Subcutaneous abdominal adipose tissue (tissue), 5 donors: ENCODE measurements around the gene WWOX.

Experiments
- H3K27ac ChIP-seq: one replicate; pipeline ENCODE4 v1.7.0; 2013; ENCODE audit warnings: low read depth, mild to moderate bottlenecking, inconsistent platforms, low read length, moderate library complexity
- H3K27me3 ChIP-seq, 5 donors: one replicate each; pipeline ENCODE4 v1.7.0; 2013; ENCODE audit warnings: low read length in 5 of 5, inconsistent platforms in 1 of 5; ENCODE audit not compliant: control insufficient read depth in 5 of 5, insufficient read depth in 4 of 5
- H3K36me3 ChIP-seq, 5 donors: one replicate each; pipeline ENCODE4 v1.7.0; 2013; ENCODE audit warnings: low read length in 5 of 5; ENCODE audit not compliant: control insufficient read depth in 5 of 5, insufficient read depth in 5 of 5
- H3K4me1 ChIP-seq, 5 donors: one replicate each; pipeline ENCODE4 v1.7.0; 2013; ENCODE audit warnings: low read length in 5 of 5, mild to moderate bottlenecking in 3 of 5, moderate library complexity in 1 of 5; ENCODE audit not compliant: control insufficient read depth in 5 of 5, insufficient read depth in 5 of 5
- H3K4me3 ChIP-seq, 5 donors: one replicate each; pipeline ENCODE4 v1.7.0; 2013; ENCODE audit warnings: low read length in 5 of 5, low read depth in 1 of 5
- H3K9ac ChIP-seq, 5 donors: one replicate each; pipeline ENCODE4 v1.7.0; 2013; ENCODE audit warnings: low read length in 5 of 5, mild to moderate bottlenecking in 4 of 5, moderate library complexity in 3 of 5
- H3K9me3 ChIP-seq, 5 donors: one replicate each; pipeline ENCODE4 v1.7.0; 2013; ENCODE audit warnings: low read length in 5 of 5; ENCODE audit not compliant: control insufficient read depth in 5 of 5
- donor health status: healthy.
- donor health status: healthy.
- donor health status: healthy.
- donor health status: healthy.
- donor health status: healthy.

WWOX gene

DNA sequence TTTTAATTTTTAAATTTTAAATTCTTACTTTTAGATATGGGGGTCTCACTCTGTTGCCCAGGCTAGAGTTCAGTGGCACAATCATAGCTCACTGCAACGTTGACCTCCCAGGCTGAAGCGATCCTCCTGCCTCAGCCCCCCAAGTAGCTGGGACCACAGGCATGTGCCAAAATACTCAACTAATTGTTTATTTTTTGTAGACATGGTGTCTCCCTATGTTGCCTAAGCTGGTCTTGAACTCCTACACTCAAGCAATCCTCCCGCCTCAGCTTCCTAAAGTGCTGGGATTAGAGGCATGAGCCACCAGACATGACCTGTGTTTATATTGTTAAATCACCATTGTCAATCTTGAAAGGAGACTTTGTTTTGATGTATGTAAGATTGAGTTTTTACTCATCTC, 332.2 kb downstream of the WWOX start:
- H3K36me3 ChIP-seq, result peaks cover 0 to 15% (median 4%) of the 10 kb centered on the region in 5 donors
- no peaks in the 10 kb centered on the region for H3K9me3 ChIP-seq
- no peak overlapping the region for H3K4me3 ChIP-seq
- no peak overlapping the region for H3K27ac ChIP-seq
- H3K4me1 ChIP-seq, result no peaks in the 10 kb centered on the region
- H3K9ac ChIP-seq, result no peak overlapping the region
- no peaks in the 10 kb centered on the region for H3K27me3 ChIP-seq

DNA sequence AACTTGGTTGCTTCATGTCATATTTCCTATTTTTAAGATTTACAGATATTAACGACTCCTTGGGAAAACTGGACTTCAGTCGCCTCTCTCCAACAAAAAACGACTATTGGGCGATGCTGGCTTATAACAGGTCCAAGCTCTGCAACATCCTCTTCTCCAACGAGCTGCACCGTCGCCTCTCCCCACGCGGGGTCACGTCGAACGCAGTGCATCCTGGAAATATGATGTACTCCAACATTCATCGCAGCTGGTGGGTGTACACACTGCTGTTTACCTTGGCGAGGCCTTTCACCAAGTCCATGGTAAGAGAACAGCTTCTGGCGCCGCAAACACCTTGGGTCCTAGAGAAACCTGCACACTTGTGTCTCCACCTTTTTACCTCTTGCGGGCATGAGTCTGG, 333.0 kb downstream of the WWOX start:
- Histone ChIP-seq H3K36me3 (peaks cover 0 to 15% (median 4%) of the 10 kb centered on the region in 5 donors), H3K4me3 (no peak overlapping the region), H3K4me1 (no peaks in the 10 kb centered on the region), H3K27me3 (no peaks in the 10 kb centered on the region), H3K9ac (no peak overlapping the region), H3K27ac (no peak overlapping the region), H3K9me3 (no peaks in the 10 kb centered on the region)

DNA sequence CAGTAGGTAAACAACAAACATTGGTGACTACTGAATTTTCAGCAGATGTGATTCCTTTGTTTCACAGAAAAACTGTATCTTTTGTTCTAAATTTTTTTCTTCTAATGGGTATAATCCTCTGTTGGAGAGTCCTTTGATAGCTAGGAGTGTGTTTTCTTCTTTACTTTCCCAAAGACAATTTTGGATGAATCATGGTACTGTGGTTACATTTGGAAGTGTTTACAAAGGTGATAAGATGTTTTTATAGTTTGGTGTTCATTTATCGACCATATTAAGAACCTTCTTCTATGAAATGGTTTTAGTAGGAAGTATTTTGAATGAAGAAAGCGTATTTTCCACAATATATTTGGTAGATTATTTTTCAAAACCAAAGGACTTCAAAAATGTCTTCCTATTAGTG, 333.7 kb downstream of the WWOX start:
- H3K36me3 ChIP-seq, result peaks cover 0 to 15% (median 4%) of the 10 kb centered on the region in 5 donors
- H3K4me1 ChIP-seq, result no peaks in the 10 kb centered on the region
- no peak overlapping the region for H3K9ac ChIP-seq
- H3K27me3 ChIP-seq, result no peaks in the 10 kb centered on the region
- H3K9me3 ChIP-seq, result no peaks in the 10 kb centered on the region
- no peak overlapping the region for H3K4me3 ChIP-seq
- H3K27ac ChIP-seq, result no peak overlapping the region

DNA sequence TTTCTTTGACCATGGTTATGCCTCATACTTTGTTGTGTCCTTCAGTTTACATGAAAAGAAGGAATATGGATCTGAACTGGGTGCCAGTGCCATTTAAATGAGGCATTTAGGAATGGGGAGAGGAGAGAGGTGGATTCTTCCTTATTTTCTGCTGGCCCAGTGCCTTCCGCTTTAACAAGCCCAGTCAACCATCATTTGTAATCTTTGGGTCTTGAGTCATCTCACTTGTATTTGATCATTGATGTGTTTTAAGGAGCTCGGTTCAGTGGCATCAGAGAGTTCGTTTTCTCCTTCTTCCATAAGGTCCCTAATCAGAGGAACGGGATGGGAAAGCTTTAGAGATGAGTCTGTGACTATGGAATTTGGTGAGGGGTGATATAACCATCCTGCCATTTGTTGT, 334.9 kb downstream of the WWOX start:
- H3K27ac ChIP-seq, result no peak overlapping the region
- no peak overlapping the region for H3K4me3 ChIP-seq
- peaks cover 0 to 15% (median 4%) of the 10 kb centered on the region in 5 donors for H3K36me3 ChIP-seq
- no peak overlapping the region for H3K9ac ChIP-seq
- H3K4me1 ChIP-seq, result no peaks in the 10 kb centered on the region
- no peaks in the 10 kb centered on the region for H3K27me3 ChIP-seq
- H3K9me3 ChIP-seq, result no peaks in the 10 kb centered on the region

DNA sequence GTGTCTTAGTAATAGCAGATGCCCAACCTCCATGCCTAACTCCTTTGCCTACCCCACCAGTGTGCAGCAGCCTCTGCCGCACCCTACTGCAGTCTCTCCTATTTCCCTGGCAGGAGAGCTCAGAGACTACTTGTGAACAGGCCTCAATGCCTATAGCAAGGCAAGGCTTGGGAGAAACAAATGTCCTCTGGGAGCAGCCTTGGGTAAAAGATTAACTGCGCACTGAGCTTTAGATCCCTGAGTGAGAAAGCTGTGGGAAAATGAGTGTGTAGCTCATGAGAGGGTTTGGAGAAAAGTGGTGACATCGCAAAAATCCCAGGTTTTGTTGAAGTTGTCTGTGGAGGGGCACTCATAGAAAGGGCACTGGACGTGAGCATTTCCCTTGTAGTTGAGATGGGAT, 335.8 kb downstream of the WWOX start:
- Histone ChIP-seq H3K9ac (no peak overlapping the region), H3K36me3 (peaks cover 0 to 7% (median 4%) of the 10 kb centered on the region in 5 donors), H3K4me3 (no peak overlapping the region), H3K27me3 (no peaks in the 10 kb centered on the region), H3K4me1 (no peaks in the 10 kb centered on the region), H3K27ac (no peak overlapping the region), H3K9me3 (no peaks in the 10 kb centered on the region)

DNA sequence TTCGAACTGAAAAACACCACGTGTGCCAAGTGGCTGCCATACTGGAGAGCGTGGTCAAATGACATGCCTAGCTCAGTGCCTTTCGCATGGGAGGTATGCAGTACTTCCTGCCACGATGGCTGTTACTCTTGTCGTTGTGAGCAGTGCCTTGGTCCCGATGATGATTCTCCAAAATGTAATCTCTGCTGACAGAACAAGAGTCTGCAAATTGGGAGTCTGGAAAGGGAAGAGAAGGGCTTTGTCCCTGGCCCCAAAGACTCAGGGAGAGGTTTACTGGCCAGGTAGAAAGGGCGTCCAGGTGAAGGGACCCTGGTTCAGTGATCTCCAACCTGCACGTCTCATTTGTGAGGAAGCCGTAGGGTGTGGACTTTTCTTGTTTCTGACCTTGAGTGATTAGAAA, 336.6 kb downstream of the WWOX start:
- Histone ChIP-seq H3K27me3 (no peaks in the 10 kb centered on the region), H3K4me3 (no peak overlapping the region), H3K27ac (no peak overlapping the region), H3K9me3 (no peaks in the 10 kb centered on the region), H3K36me3 (peaks cover 0 to 5% (median 4%) of the 10 kb centered on the region in 5 donors), H3K4me1 (no peaks in the 10 kb centered on the region), H3K9ac (no peak overlapping the region)

DNA sequence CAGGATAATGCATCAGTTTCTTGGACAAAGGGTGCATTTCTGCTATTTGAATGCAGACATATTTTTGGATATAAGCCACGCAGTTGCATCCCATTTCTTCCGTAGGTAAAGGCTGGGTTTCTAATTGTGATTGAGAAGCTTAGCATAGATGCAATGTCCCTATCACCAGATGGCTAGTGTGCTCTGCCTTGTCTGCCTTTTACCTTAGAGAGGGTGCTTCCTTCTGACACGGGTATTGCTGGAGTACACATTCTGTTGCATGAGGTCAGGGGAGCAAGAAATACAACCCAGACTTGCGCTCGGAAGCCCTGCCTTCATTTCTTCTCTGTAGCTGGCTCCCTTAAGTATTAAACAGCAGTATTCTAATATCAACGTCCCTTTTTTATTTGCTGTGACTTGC, 337.4 kb downstream of the WWOX start:
- Histone ChIP-seq H3K4me3 (no peak overlapping the region), H3K9me3 (no peaks in the 10 kb centered on the region), H3K4me1 (no peaks in the 10 kb centered on the region), H3K27me3 (no peaks in the 10 kb centered on the region), H3K36me3 (peaks cover 0 to 5% (median 4%) of the 10 kb centered on the region in 5 donors), H3K27ac (no peak overlapping the region), H3K9ac (no peak overlapping the region)

DNA sequence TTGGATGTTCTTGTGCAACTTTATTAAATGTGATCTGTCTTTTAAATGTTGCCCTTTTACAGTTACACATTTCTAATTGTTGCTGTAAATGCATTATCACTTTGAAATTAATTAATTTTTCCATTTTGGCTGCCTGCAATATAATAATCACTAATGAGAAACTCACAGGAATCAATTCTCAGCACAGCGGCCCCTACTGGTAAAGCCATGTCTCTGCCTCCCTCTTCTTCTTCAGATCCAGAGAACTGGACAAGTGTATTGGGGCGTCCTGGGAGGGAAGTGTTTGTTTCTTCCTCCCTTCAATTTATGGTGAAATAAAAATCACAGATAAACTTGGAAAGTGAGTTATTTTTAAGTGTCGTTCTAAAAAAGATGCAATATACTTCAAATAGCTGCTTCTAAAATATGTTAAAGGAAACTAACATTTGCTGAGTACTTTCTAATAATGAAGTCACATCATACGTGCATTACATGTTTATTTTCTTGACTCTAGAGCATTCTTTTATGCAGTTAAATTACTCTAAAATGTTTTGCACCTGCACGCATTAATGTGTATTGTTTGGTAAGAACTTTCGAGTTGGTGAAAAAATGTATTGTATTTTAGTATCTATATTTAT, 338.0 kb downstream of the WWOX start:
- H3K9ac ChIP-seq, result no peak overlapping the region
- no peaks in the 10 kb centered on the region for H3K9me3 ChIP-seq
- H3K4me3 ChIP-seq, result no peak overlapping the region
- H3K27ac ChIP-seq, result no peak overlapping the region
- H3K36me3 ChIP-seq, result peaks cover 0 to 3% (median 3%) of the 10 kb centered on the region in 5 donors
- no peaks in the 10 kb centered on the region for H3K27me3 ChIP-seq
- no peaks in the 10 kb centered on the region for H3K4me1 ChIP-seq

DNA sequence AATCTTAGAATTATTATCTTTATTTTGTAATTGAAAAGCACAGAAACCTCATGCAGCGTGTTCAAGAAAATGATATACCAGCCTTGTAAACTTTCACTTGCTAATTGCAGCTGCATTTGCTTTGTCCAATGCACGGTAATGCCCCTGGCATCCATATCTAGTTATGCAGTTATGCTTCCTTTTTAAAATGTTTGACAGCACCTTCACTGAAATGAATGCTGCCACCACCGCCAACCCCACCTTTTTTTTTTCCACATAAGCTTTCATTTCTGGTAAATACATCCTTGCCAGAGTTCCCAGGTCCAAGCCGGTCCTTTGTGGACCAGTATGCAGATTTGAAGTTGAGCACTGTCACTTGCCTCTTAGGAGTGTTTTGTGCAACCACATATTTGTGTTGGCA, 338.8 kb downstream of the WWOX start:
- H3K27ac ChIP-seq, result no peak overlapping the region
- H3K27me3 ChIP-seq, result no peaks in the 10 kb centered on the region
- H3K4me3 ChIP-seq, result no peak overlapping the region

DNA sequence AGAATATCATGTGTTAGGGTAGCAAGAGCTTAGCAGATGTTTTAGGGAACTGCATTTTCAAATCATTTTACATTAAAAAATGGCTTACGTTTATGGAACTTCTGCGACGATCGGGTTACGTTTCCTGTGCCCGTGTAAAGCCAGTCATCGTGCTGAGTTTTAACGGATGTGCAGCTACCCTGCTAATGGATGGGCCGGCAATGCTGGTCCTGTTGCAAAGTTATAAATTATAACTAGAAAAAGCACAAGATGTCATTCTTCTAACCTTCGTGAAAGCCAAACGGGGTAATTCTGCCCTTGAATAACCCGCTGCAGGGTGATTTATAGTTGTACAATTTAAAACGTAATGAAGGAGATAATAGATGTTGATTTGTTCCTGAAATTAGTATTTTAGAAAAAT, 339.2 kb downstream of the WWOX start:
- no peak overlapping the region for H3K4me3 ChIP-seq
- no peaks in the 10 kb centered on the region for H3K36me3 ChIP-seq
- H3K27ac ChIP-seq, result no peak overlapping the region
- H3K4me1 ChIP-seq, result peaks cover 0 to 7% (median 5%) of the 10 kb centered on the region in 5 donors
- H3K27me3 ChIP-seq, result no peaks in the 10 kb centered on the region
- no peaks in the 10 kb centered on the region for H3K9me3 ChIP-seq
- no peak overlapping the region for H3K9ac ChIP-seq

More for the DNA sequence above, 338.8 kb downstream of the WWOX start:
- H3K9ac ChIP-seq, result no peak overlapping the region
- H3K9me3 ChIP-seq, result no peaks in the 10 kb centered on the region
- no peaks in the 10 kb centered on the region for H3K36me3 ChIP-seq
- H3K4me1 ChIP-seq, result peaks cover 0 to 3% (median under 1%) of the 10 kb centered on the region in 5 donors
